Measurements from ENCODE around the gene IFT27.

GRCh38 chr22:36798674-36799066 is 22.8 kb upstream of the IFT27 start:
- TF ChIP-seq, protein P1, sequence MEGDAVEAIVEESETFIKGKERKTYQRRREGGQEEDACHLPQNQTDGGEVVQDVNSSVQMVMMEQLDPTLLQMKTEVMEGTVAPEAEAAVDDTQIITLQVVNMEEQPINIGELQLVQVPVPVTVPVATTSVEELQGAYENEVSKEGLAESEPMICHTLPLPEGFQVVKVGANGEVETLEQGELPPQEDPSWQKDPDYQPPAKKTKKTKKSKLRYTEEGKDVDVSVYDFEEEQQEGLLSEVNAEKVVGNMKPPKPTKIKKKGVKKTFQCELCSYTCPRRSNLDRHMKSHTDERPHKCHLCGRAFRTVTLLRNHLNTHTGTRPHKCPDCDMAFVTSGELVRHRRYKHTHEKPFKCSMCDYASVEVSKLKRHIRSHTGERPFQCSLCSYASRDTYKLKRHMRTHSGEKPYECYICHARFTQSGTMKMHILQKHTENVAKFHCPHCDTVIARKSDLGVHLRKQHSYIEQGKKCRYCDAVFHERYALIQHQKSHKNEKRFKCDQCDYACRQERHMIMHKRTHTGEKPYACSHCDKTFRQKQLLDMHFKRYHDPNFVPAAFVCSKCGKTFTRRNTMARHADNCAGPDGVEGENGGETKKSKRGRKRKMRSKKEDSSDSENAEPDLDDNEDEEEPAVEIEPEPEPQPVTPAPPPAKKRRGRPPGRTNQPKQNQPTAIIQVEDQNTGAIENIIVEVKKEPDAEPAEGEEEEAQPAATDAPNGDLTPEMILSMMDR (IDR thresholded peaks at IDR 0.05): no peak
- TF ChIP-seq EZH2phosphoT487 (IDR thresholded peaks at IDR 0.05): no peak

Measured in neural progenitor cell (in vitro differentiated cells).